Brain microvascular endothelial cell (primary cell): Measurements from ENCODE around the gene EIF4H.

Experiments used
- DNase-seq: peaks from one replicate; pipeline ENCODE4 v3.0.0-alpha.2; 2020
- H3K27ac ChIP-seq: fragments of 250-450 bp; sonication (Bioruptor Pico); 2 replicates; pipeline ENCODE4 v1.5.1; 2020; ENCODE audit warnings: mild to moderate bottlenecking, moderate library complexity
- H3K27me3 ChIP-seq: fragments of 250-450 bp; sonication (Bioruptor Pico); replicated peaks from 2 replicates; pipeline ENCODE4 v1.5.1; 2020; ENCODE audit warnings: mild to moderate bottlenecking
- H3K36me3 ChIP-seq: fragments of 250-450 bp; sonication (Bioruptor Pico); replicated peaks from 2 replicates; pipeline ENCODE4 v1.5.1; 2020; ENCODE audit warnings: mild to moderate bottlenecking
- H3K4me3 ChIP-seq: 2 replicates; pipeline ENCODE4 v1.5.1; 2011; ENCODE audit warnings: low read depth, mild to moderate bottlenecking, control low read depth, low read length, moderate library complexity
- in situ Hi-C: cut with HindIII; loops from 2 replicates; pipeline ENCODE4 v1.10.0; 2017; ENCODE audit warnings: low sequenced_read_pairs, low pct_ligation_motif_present
- TF ChIP-seq, protein P1 (sequence below): IDR thresholded peaks from 2 replicates; pipeline ENCODE4 v1.5.1; 2011; ENCODE audit warnings: low read depth, mild to moderate bottlenecking, moderate library complexity, low read length, control low read depth, inconsistent platforms; ENCODE audit errors: missing control alignments

Gene EIF4H

DNA sequence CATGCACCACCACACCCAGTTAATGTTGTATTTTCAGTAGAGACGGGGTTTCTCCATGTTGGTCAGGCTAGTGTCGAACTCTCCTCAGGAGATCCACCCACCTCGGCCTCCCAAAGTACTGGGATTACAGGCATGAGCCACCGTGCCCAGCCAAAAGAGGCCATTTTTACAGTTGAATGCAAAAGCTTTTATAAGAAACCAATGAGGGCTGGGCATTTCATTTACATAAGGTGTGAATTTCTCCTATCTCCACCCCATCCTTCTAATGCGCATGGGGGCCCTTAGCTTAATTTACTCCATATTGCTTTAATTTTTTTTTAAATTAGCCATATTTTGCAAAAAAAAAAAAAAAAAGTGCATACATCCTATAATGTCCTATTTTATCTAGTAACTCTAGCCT lies 25.1 kb upstream of the EIF4H start:
- H3K27ac ChIP-seq: no peak overlapping the region
- TF ChIP-seq, protein P1, sequence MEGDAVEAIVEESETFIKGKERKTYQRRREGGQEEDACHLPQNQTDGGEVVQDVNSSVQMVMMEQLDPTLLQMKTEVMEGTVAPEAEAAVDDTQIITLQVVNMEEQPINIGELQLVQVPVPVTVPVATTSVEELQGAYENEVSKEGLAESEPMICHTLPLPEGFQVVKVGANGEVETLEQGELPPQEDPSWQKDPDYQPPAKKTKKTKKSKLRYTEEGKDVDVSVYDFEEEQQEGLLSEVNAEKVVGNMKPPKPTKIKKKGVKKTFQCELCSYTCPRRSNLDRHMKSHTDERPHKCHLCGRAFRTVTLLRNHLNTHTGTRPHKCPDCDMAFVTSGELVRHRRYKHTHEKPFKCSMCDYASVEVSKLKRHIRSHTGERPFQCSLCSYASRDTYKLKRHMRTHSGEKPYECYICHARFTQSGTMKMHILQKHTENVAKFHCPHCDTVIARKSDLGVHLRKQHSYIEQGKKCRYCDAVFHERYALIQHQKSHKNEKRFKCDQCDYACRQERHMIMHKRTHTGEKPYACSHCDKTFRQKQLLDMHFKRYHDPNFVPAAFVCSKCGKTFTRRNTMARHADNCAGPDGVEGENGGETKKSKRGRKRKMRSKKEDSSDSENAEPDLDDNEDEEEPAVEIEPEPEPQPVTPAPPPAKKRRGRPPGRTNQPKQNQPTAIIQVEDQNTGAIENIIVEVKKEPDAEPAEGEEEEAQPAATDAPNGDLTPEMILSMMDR: no peak
- no peak overlapping the region for H3K4me3 ChIP-seq
- H3K36me3 ChIP-seq: no peaks in the 10 kb centered on the region
- no peak for DNase-seq
- in situ Hi-C loops: no loop called here
- H3K27me3 ChIP-seq: no peaks in the 10 kb centered on the region

DNA sequence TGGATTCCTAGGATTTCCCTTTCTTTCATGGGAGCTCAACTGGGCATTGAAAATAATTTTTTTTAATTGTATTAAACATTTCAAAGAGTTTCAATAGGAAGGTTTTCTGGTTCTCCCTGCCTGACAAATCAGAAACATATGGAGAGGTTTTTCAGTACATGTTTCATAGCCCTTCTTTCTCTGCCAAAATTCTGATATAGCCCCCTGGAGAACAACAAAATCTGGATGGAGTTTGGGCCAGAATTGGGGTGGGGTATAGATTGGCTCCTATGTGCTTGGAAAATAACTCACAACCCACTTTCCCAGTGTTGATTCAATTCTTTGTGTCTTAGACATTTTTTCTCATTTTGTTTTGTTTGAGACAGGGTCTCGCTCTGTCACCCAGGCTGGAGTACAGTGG lies 24.6 kb upstream of the EIF4H start:
- TF ChIP-seq, protein P1: no peak
- Histone ChIP-seq H3K27me3 (no peaks in the 10 kb centered on the region), H3K4me3 (no peak overlapping the region), H3K27ac (no peak overlapping the region), H3K36me3 (no peaks in the 10 kb centered on the region)
- in situ Hi-C loops: no loop called here
- no peak for DNase-seq

DNA sequence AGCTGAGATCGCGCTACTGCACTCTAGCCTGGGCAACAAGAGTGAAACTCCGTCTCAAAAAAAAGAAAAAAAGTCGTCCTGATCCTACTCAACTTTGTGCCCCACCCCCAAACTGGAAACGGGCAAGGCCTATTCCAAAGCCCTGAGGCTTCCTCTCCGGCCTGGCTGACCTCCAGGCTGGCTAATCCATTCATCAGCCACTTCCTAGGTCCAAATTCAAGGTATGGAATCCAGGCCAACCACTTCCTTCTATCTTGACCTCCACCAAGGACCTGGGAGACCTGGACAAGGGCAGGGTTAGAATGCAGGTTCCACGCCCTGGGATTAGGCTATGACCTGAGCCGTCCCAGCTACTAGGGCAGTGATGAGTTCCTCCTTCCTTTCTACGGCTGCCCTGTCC lies 20.4 kb upstream of the EIF4H start:
- DNase-seq: no peak
- Histone ChIP-seq H3K27ac (no peak overlapping the region), H3K36me3 (no peaks in the 10 kb centered on the region), H3K4me3 (no peak overlapping the region), H3K27me3 (no peaks in the 10 kb centered on the region)
- in situ Hi-C loops: no loop called here
- TF ChIP-seq, protein P1: no peak

DNA sequence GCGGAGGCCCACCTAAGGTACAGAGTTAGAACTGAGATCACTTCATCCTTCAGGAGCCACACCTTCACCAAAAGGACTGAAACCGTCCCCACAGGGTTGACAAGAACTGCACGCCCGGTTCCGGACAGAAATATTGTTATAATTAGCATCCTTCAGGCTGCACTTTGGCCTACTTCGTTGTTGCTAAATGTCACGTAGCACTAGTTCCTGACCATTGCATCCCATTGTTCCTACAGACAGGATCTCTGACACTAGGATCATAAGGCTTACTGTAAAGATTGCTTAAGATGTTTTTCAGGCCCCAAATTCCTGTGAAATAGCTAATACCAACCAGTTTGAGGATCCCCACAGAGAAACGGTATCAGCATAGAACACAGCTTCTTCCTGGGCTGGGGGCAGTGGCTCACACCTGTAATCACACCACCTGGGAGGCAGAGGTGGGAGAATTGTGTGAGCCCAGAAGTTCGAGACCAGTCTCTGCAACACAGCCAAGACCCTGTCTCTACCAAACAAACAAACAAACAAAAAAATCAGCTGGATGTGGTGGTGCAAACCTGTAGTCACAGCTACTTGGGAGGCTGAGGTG lies 18.3 kb upstream of the EIF4H start:
- no peaks in the 10 kb centered on the region for H3K36me3 ChIP-seq
- no peak overlapping the region for H3K4me3 ChIP-seq
- no peaks in the 10 kb centered on the region for H3K27me3 ChIP-seq
- no peak overlapping the region for H3K27ac ChIP-seq
- in situ Hi-C loops: no loop called here
- DNase-seq: no peak
- TF ChIP-seq, protein P1: no peak

GRCh38 chr7:74157605-74158004 lies 16.6 kb upstream of the EIF4H start:
- H3K27ac ChIP-seq: no peak overlapping the region
- in situ Hi-C loops: no loop called here
- no peaks in the 10 kb centered on the region for H3K27me3 ChIP-seq
- TF ChIP-seq, protein P1: no peak
- no peaks in the 10 kb centered on the region for H3K36me3 ChIP-seq
- H3K4me3 ChIP-seq: no peak overlapping the region
- DNase-seq: no peak

GRCh38 chr7:74164985-74165456 lies 9.1 kb upstream of the EIF4H start:
- Histone ChIP-seq H3K36me3 (no peaks in the 10 kb centered on the region), H3K27me3 (no peaks in the 10 kb centered on the region), H3K4me3 (no peak overlapping the region), H3K27ac (no peak overlapping the region)
- in situ Hi-C loops: no loop called here
- TF ChIP-seq, protein P1: peak; percentile 69
- DNase-seq: no peak
